Epidermal melanocyte (primary cell): ENCODE results near the gene AMMECR1.
A peak's percentile ranks its signal among the peaks of the same experiment; 100 is the strongest.
"Not testable (repeated sequence)": the region's sequence is repeated elsewhere in the genome, so short reads cannot be mapped to it uniquely, and the experiment has no call there.

Experiments used
- DNase-seq: peaks from one replicate; pipeline ENCODE4 v3.0.0; 2011; ENCODE audit warnings: low spot score; ENCODE audit not compliant: insufficient read length

AMMECR1 gene

DNA sequence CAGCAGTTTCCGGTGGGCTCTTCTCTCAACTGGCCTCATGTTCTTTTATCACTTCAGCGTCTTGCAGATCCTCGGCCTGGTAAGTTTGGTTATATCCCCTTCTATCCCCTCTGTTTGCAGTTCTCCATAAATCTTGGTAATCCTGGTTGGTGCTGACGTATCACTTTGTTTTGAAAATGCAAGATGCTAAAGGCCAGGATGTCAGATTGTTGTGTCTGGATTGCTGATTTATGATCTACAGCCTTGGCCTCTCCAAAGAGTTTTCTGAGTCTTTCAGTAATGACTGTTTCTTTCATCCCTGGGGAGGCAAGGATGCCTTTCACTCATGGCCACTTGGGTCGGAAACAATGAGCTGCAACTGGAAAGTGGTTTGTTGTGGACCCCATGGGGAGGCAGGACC lies 146.4 kb downstream of the AMMECR1 start:
- no peak for DNase-seq

DNA sequence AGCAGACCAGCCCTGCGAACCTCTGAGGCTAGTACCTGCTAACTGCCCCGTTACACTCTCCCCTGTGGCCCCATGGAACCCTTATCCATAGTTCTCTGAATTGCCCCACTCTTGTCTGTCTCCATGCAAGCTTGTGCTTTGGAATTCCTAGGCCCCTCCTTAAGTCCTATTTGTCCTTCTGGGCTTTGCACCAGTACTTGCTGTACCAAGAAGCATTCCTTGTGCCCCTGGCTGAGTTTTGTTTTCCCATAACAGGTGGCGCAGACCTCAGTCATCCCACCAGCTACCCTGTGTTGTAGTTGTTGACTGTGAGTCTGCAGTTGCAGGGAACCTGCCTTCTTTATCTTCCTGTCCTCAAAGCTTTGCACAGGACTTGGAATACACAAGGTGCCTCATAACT lies 147.9 kb downstream of the AMMECR1 start:
- no peak for DNase-seq

DNA sequence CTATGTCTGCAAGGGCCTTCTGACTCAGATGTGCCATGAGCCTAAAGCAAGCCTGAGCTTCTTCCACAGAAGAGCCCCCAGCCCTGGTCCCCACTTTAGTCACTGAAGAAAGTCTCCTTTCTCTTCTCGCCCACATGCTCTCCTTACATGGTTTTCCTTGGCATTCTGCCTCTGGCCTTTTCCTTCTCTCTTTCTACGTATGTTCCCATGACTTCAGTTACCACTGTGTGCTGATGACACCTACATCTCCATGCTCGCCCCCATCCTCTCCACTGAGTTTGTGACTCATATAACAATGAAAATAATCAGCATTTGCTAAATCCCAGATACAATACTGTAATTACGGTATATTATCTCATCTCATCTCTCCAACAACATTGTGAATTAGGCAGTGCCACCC lies 149.3 kb downstream of the AMMECR1 start:
- no peak for DNase-seq

DNA sequence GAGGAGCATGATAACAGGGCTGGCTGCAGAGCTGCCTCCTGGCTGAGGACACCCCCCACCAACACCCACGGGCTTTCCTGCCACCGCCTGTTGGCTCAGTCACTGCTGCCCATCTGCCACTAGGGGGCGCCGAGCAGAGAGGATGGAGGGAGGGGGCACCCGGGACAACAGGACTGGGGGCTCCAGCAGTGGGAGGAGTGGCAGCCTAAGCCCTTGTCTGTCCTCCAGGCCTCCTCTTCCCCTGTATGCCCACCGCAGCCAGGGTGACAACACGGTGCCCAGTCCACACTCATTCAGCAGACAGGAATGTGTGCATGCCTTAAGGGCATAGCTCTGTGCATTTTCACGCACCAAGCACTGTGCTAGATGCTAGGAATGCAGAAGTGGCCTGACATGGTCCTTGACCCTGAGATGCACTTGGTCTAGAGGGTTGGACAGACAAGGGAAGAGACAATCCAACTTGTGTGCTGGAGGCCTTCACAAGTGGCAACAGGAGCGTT lies 149.9 kb downstream of the AMMECR1 start:
- no peak for DNase-seq

DNA sequence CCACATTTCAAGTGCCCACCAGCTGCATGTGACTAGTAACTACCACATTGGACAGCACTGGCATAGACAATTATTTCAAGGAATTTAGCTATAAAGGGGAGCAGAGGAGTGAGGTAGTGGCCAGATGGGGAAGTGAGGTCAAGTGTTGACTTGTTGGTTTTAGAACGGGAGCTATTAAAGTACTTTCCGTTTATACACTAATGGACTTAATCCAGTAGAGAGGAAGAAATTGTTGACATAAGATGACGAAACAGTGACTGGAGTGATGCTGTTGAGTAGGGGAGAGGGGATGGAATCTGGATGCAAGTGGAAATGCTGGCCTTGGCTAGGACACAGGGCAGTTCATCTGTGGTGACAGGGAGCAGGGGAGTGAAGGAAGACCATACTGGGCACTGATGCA lies 154.4 kb downstream of the AMMECR1 start:
- no peak for DNase-seq

DNA sequence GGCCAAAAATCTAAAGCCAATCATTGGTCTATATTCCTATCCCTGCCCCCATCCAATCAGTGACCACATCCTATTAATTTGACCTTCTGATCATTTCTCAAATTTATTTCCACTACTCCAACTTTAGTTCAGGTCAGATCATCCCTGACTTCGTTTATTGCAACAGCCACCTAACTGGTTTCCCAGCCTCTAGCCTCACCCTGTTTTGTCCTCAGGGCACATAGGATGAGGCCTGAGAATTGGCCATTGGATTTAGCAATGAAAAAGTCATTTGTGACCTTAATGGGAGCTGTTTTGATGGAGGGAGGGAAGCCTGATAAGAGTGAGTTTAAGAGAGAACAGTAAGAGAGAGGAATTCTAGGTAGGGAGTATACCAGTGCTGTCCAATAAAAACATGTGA lies 155.0 kb downstream of the AMMECR1 start:
- DNase-seq = no peak

DNA sequence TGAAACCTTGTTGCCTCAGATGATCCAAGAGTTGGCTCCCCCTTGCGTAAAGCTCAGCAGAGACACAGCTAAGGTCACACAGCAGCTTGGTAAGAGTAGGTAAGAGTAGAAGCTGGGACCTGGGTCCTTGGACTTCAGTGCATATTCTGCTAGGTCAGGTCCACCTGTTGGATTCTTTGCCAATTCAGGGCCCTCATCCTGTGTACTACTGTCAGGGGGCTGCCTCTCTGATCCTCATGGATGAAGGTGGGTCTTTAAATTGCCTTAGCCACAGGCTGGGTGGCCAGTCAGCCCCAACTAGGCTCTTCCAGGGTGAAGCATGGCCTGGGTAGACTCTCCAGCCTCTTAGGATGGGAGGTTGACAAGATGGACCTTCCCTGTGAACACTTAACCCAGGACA lies 155.8 kb downstream of the AMMECR1 start:
- DNase-seq = no peak

DNA sequence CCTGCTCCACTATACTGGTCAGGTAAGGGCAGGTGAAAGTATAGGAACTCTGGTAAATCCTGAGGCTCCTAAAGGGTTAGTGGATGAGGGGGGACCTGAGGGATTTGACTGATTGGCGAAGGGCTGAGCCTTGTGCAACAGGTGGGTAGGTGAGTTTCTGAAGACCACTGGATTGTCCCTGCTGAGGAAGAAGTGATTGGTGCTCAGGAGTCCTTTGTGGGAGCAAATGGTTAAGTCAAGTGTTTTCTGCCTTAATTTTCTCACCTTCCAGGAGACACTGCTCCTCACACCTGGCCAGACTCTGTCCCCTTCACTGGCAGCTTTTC lies 156.6 kb downstream of the AMMECR1 start:
- no peak for DNase-seq

DNA sequence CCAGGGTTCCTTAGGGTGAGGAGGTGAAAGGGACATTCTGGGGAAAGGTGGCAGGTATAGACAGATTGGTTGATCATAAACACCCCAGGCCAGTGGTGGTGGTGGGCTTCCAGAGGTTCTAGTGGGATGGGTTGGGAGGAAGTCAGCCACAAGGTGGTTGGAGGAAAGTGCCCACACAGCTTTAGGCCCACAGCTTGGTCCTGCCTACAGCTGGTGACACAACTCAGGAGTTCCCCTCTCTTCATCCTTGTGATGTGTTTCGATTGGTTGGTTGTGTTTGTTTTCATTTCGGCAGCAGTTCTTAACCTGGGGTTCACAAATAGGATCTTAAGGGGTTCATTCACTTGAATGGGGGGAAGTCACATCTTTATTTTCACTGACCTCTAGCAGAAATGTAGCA lies 158.0 kb downstream of the AMMECR1 start:
- DNase-seq = no peak

DNA sequence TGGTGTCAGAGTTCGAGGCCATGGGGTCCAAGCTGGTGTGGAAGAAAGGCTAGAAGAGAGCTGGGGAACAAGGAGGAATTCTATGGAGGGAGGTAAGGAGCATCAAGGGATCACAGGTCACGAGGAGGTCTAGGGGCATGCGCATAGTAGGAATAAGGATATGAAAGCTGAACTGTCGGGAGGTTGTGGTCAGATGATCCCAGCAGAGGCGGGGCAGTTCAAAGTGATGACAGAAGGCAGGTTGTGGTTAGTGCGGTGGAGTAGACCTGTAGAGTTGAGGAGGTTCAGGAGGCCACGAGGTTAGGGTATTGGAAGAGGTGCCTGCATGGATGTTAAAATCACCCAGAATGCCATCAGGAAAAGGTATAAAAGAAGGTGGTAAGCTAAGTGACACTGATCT lies 158.7 kb downstream of the AMMECR1 start:
- DNase-seq = no peak

DNA sequence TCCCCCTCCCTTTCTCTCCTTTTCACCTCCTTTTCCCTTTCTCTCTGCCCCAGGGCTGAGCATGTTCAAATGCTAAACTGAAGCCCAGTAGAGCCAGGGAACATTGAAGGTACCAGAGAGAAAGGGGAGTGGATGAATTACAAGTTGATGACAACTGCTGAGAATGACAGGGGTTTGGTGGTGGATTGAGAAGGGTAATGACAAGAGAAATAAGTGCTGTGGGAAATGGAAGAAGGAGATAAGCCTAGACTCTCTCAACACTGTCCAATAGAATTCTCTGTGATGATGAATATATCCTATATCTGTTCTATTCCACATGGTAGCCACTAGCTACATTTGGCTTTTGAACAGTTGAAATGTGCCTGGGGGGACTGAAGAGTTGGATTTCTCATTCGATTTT lies 160.4 kb downstream of the AMMECR1 start:
- DNase-seq = no peak

DNA sequence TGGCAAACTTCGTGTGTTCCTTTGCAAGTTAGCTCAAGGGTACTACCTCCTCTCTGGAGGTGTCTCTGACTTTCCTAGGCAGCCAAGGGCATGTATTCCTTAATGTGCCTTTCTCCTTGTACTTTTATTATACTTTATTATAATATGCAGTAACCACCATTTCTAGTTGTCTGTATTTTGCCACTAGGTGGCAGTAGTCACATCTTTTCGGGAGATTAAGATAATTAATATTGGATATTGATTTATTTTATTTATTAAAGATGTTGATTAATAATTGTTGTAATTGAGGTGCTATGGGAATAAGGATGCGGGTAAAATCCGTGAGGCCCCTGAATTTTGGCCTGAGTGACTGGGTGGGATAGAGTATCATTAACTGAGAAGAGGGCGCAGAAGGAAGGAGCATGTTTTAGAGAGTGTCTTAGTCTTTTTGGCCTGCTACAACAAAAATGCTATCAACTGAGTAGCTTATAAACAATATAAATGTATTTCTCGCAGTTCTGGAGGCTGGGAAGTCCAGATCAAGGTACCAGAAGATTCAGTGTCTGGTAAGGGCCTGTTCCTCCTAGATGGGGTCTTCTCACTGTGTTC lies 161.6 kb downstream of the AMMECR1 start:
- DNase-seq = no peak

DNA sequence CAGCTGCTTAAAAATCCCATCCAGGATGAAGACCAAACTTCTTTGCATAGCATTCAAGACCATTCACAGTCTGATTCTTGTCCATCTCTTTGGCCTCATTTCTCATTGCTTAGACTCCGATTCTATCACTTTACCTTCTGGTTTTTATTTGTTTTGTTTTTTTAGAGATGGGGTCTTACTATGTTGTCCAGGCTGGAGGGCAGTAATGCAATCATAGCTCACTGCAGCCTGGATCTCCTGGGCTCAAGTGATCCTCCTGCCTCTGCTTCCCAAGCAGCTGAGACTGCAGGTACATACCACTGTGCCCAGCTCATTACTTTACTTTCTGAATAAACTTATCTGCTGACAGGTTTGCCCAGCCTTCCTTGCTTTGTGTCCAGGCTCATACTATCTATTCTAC lies 162.1 kb downstream of the AMMECR1 start:
- no peak for DNase-seq

DNA sequence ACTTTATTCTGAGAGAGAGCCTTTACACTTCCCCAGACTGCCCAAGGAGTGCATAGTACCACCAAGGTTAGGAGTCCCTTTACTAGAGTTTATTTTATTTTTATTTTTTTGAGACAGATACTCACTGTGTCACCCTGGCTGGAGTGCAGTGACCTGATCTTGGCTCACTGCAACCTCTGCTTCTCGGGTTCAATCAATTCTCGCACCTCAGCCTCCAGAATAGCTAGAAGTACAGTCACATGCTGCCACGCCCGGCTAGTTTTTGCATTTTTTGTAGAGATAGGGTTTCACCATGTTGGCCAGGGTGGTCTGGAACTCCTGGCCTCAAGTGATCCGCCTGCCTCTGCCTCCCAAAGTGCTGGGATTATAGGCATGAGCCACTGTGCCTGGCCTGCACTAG lies 163.6 kb downstream of the AMMECR1 start:
- DNase-seq = not testable (repeated sequence)

DNA sequence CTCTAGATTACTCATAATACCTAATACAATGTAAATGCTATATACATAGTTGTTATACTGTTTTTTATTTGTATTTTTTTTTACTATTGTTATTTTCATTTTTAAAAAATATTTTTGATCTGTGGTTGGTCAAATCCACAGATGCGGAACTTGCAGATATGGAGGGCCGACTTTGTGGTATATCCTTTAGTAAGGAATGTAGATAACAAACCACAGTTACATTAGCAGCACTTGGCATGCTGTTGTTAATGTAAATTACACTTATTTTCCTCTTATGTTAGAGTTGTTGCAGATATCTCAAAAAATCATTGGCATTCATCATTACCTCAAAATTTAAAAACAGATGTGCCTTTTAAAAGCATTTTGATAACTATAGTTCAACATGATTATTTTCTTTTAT lies 164.0 kb downstream of the AMMECR1 start:
- no peak for DNase-seq

DNA sequence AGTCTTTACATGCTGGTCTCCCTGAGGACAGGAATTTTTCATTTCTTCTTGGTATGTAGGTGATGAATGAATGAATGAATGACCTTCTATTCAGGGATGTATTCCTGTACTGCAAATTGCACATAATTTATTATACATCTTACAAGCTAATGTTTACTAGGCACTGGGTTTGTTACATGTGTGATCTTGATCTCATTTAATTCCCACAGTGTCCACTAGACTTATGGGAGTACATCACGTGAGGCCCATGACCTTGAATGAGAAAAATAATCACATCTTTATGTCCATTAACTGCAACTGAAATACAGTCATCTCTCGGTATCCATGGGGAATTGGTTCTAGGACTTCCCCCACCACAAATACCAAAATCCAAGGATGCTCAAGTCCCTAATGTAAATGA lies 164.6 kb downstream of the AMMECR1 start:
- no peak for DNase-seq

DNA sequence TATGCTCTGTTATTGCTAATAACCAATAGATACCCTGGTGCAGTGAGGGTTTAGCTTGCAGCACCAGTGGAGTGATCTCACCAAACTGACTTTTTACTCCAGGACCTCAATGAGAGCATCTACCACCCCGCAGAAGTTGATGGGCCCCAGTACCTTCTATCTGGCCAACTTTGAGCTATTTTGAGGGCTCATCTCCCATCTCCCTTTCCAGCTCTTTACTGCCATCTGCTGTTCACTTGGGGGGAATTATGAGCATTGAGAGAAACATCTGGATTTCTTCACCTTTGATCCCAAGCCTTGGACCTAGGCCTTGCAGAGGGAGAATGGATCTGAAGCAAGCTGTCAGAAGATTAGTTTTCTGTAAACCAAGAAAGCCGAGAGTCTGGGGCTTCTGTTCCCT lies 171.4 kb downstream of the AMMECR1 start:
- DNase-seq = peak; percentile 29

DNA sequence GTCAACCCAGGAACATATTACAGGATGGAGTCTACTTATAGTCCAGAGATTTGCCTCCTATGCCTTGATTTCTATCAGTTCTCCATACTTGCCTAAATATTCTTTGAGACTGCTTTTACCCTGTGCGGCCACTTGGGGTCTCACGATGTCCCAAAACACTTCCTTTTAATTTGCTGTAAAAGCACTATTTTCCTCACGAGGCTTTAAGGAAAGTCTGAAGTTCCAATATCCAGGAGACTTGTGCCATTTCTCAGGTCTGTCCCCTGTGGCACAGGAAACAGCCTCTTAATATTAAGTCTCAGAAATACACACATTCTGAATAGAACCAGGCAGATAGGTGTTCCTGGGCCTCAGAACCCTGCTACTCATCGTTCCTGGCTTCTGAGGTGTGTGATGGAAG lies 172.0 kb downstream of the AMMECR1 start:
- DNase-seq = no peak

DNA sequence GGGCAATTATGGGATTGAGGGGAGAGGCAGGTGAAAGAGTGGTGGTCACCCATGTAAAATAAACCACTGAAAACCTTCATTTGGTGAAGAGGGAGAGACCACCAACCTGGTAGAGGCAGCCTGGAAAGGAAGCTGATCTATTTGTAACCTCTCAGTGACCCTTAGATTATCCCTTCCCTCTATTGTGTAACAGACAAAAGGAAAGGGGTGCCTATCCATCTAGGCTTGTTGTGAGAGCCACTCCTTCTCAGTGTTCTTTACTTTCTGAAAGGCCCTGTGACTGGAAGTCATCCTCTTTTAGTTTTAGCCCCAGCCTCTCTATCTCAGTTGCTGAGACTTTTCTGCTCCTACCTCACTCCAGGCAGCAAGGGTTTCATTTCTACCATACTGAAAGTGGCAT lies 172.6 kb downstream of the AMMECR1 start:
- DNase-seq = no peak
